ENCODE measurements around the gene ZBTB39. TPM values are rescaled to one million over a fixed set of nuclear protein-coding genes. Genes with fewer than 3 reads are reported as not detected.

The ZBTB39 gene
- total and polyA plus RNA-seq, 2 of the 13 experiments (the other 11 are each of a cell fraction or from before 2014, with no cell fraction given), result 6.5 to 6.9 TPM

GRCh38 chr12:57001448-57001906, 4.9 kb downstream of the ZBTB39 start (continued):
- TF ChIP-seq, protein P1, sequence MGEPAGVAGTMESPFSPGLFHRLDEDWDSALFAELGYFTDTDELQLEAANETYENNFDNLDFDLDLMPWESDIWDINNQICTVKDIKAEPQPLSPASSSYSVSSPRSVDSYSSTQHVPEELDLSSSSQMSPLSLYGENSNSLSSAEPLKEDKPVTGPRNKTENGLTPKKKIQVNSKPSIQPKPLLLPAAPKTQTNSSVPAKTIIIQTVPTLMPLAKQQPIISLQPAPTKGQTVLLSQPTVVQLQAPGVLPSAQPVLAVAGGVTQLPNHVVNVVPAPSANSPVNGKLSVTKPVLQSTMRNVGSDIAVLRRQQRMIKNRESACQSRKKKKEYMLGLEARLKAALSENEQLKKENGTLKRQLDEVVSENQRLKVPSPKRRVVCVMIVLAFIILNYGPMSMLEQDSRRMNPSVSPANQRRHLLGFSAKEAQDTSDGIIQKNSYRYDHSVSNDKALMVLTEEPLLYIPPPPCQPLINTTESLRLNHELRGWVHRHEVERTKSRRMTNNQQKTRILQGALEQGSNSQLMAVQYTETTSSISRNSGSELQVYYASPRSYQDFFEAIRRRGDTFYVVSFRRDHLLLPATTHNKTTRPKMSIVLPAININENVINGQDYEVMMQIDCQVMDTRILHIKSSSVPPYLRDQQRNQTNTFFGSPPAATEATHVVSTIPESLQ (CRISPR knock-in tag; conservative IDR thresholded peaks at IDR 0.05), result no peak
- no peak for TF ChIP-seq PAX8 (CRISPR knock-in tag; IDR thresholded peaks at IDR 0.05; ENCODE audit: borderline replicate concordance)
- peak; percentile 54; the same call in 1 of the 2 replicates for TF ChIP-seq FOXJ3 (CRISPR knock-in tag; IDR thresholded peaks at IDR 0.05; ENCODE audit: borderline replicate concordance)
- TF ChIP-seq ZNF792 (CRISPR knock-in tag; IDR thresholded peaks at IDR 0.05), result peak; percentile 90
- TF ChIP-seq ZNF460 (CRISPR knock-in tag; IDR thresholded peaks at IDR 0.05; ENCODE audit: borderline replicate concordance), result no peak; the same call in 1 of the 2 replicates
- peak; percentile 92 for TF ChIP-seq HDAC2 (CRISPR knock-in tag; IDR thresholded peaks at IDR 0.05)
- TF ChIP-seq ZNF768 (CRISPR knock-in tag; IDR thresholded peaks at IDR 0.05), result 0 out of 2 replicates have a peak, but pooled peaks have one; percentile 16
- TF ChIP-seq ELF1 (CRISPR knock-in tag; IDR thresholded peaks at IDR 0.05), result peak; percentile 14; the same call in 1 of the 2 replicates
- peak; percentile 70; the same call in 1 of the 2 replicates for TF ChIP-seq ZNF331 (CRISPR knock-in tag; IDR thresholded peaks at IDR 0.05)
- TF ChIP-seq TFAP4 (IDR thresholded peaks at IDR 0.05; ENCODE audit: borderline replicate concordance, low read depth), result peak; percentile 64; the same call in 1 of the 2 replicates
- TF ChIP-seq RXRB (CRISPR knock-in tag; IDR thresholded peaks at IDR 0.05; ENCODE audit: borderline replicate concordance), result peak; percentile 93
- peak; percentile 95 for TF ChIP-seq FOXA3 (CRISPR knock-in tag; IDR thresholded peaks at IDR 0.05)
- no peak for TF ChIP-seq ZNF749 (CRISPR knock-in tag; IDR thresholded peaks at IDR 0.05; ENCODE audit: borderline replicate concordance)
- TF ChIP-seq SNAI1 (CRISPR knock-in tag; IDR thresholded peaks at IDR 0.05; ENCODE audit: borderline replicate concordance), result no peak
- 0 out of 2 replicates have a peak, but pooled peaks have one; percentile 31 for TF ChIP-seq ZFY (CRISPR knock-in tag; IDR thresholded peaks at IDR 0.05)
- no peak for TF ChIP-seq ZBTB3 (CRISPR knock-in tag; IDR thresholded peaks at IDR 0.05; ENCODE audit: borderline replicate concordance, low read depth)
- TF ChIP-seq ZNF333 (CRISPR knock-in tag; IDR thresholded peaks at IDR 0.05; ENCODE audit: borderline replicate concordance), result no peak
- peak; percentile 24; the same call in 1 of the 2 replicates for TF ChIP-seq SIX4 (CRISPR knock-in tag; IDR thresholded peaks at IDR 0.05)
- TF ChIP-seq, protein P2, sequence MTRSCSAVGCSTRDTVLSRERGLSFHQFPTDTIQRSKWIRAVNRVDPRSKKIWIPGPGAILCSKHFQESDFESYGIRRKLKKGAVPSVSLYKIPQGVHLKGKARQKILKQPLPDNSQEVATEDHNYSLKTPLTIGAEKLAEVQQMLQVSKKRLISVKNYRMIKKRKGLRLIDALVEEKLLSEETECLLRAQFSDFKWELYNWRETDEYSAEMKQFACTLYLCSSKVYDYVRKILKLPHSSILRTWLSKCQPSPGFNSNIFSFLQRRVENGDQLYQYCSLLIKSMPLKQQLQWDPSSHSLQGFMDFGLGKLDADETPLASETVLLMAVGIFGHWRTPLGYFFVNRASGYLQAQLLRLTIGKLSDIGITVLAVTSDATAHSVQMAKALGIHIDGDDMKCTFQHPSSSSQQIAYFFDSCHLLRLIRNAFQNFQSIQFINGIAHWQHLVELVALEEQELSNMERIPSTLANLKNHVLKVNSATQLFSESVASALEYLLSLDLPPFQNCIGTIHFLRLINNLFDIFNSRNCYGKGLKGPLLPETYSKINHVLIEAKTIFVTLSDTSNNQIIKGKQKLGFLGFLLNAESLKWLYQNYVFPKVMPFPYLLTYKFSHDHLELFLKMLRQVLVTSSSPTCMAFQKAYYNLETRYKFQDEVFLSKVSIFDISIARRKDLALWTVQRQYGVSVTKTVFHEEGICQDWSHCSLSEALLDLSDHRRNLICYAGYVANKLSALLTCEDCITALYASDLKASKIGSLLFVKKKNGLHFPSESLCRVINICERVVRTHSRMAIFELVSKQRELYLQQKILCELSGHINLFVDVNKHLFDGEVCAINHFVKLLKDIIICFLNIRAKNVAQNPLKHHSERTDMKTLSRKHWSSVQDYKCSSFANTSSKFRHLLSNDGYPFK (CRISPR knock-in tag; IDR thresholded peaks at IDR 0.05; ENCODE audit: borderline replicate concordance), result peak; percentile 29; the same call in 1 of the 2 replicates
- peak; percentile 71 for TF ChIP-seq THAP11 (CRISPR knock-in tag; IDR thresholded peaks at IDR 0.05)
- peak; percentile 99 for TF ChIP-seq NR2F1 (CRISPR knock-in tag; IDR thresholded peaks at IDR 0.05)
- TF ChIP-seq STAG1 (CRISPR knock-in tag; IDR thresholded peaks at IDR 0.05), result peak; percentile 84
- peak; percentile 80 for TF ChIP-seq REPIN1 (CRISPR knock-in tag; IDR thresholded peaks at IDR 0.05; ENCODE audit: borderline replicate concordance, low read depth)
- peak; percentile 59 for TF ChIP-seq RARA (CRISPR knock-in tag; IDR thresholded peaks at IDR 0.05)
- TF ChIP-seq, protein P3, sequence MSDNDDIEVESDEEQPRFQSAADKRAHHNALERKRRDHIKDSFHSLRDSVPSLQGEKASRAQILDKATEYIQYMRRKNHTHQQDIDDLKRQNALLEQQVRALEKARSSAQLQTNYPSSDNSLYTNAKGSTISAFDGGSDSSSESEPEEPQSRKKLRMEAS (IDR thresholded peaks at IDR 0.05), result no peak; the same call in 1 of the 2 replicates
- TF ChIP-seq, protein P4, sequence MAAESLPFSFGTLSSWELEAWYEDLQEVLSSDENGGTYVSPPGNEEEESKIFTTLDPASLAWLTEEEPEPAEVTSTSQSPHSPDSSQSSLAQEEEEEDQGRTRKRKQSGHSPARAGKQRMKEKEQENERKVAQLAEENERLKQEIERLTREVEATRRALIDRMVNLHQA (CRISPR knock-in tag; IDR thresholded peaks at IDR 0.05), result no peak
